GM23338 (cell line): ENCODE data around the gene CNTN3. TPM values are rescaled to one million over a fixed set of nuclear protein-coding genes. Genes with fewer than 3 reads are reported as not detected.

ENCODE experiments used
- ATAC-seq: fragments of 200-7000 bp; cut with Tn5 transposase; 3 replicates; pipeline ENCODE4 v1.9.1; 2020
- DNase-seq: peaks from one replicate; pipeline ENCODE4 v3.0.0-alpha.2; 2015; ENCODE audit warnings: low spot score
- H2AFZ ChIP-seq: fragments of 200-600 bp; sonication (generic); 2 replicates; pipeline ENCODE4 v1.8.0; 2016; ENCODE audit warnings: antibody characterized with exemption, mild to moderate bottlenecking, moderate library complexity
- H3F3A ChIP-seq: fragments of 200-600 bp; sonication (generic); replicated peaks from 2 replicates; pipeline ENCODE4 v1.8.0; 2017; ENCODE audit warnings: antibody characterized with exemption, mixed run types, low read depth
- H3K27ac ChIP-seq: fragments of 200-600 bp; sonication (generic); 2 replicates; pipeline ENCODE4 v1.6.1; 2016; ENCODE audit warnings: low read depth
- H3K27me3 ChIP-seq: fragments of 200-600 bp; sonication (generic); 2 replicates; pipeline ENCODE4 v1.8.0; 2016; ENCODE audit warnings: mild to moderate bottlenecking, mixed run types, moderate library complexity; ENCODE audit not compliant: insufficient read depth
- H3K36me3 ChIP-seq: fragments of 200-600 bp; sonication (generic); 2 replicates; pipeline ENCODE4 v1.8.0; 2016; ENCODE audit warnings: mild to moderate bottlenecking; ENCODE audit not compliant: insufficient read depth
- H3K4me1 ChIP-seq: fragments of 200-600 bp; sonication (generic); 2 replicates; pipeline ENCODE4 v1.8.0; 2016; ENCODE audit warnings: mild to moderate bottlenecking, moderate library complexity; ENCODE audit not compliant: insufficient read depth
- H3K4me2 ChIP-seq: fragments of 200-600 bp; sonication (generic); 2 replicates; pipeline ENCODE4 v1.7.1; 2017; ENCODE audit warnings: mixed run types
- H3K4me3 ChIP-seq: fragments of 200-600 bp; sonication (generic); 2 replicates; pipeline ENCODE4 v1.6.1; 2016; ENCODE audit warnings: mixed run types
- H3K79me2 ChIP-seq: fragments of 200-600 bp; sonication (generic); replicated peaks from 2 replicates; pipeline ENCODE4 v1.8.0; 2017; ENCODE audit warnings: mild to moderate bottlenecking; ENCODE audit not compliant: insufficient read depth
- H3K9me2 ChIP-seq: fragments of 200-600 bp; sonication (generic); 2 replicates; pipeline ENCODE4 v1.8.0; 2017; ENCODE audit not compliant: insufficient read depth
- H4K20me1 ChIP-seq: fragments of 200-600 bp; sonication (generic); replicated peaks from 2 replicates; pipeline ENCODE4 v1.8.0; 2017; ENCODE audit warnings: mild to moderate bottlenecking; ENCODE audit not compliant: insufficient read depth
- H3K27ac Mint-ChIP-seq: 2 replicates; pipeline ENCODE4 v1.8.0; 2020; ENCODE audit warnings: inconsistent platforms, mild to moderate bottlenecking, moderate library complexity, mixed read lengths
- H3K27me3 Mint-ChIP-seq: 3 replicates; pipeline ENCODE4 v1.8.0; 2022; ENCODE audit warnings: low read depth, mild to moderate bottlenecking, moderate library complexity, mixed read lengths, inconsistent platforms; ENCODE audit not compliant: insufficient read depth, poor library complexity
- H3K36me3 Mint-ChIP-seq: 3 replicates; pipeline ENCODE4 v1.8.0; 2021; ENCODE audit warnings: low read depth, mild to moderate bottlenecking, inconsistent platforms, moderate library complexity, mixed read lengths
- H3K4me1 Mint-ChIP-seq: 3 replicates; pipeline ENCODE4 v1.8.0; 2020; ENCODE audit warnings: mild to moderate bottlenecking, inconsistent platforms, mixed read lengths
- H3K4me3 Mint-ChIP-seq: 3 replicates; pipeline ENCODE4 v1.8.0; 2021; ENCODE audit warnings: moderate library complexity, mild to moderate bottlenecking, inconsistent platforms, mixed read lengths
- H3K9me3 Mint-ChIP-seq: 3 replicates; pipeline ENCODE4 v1.8.0; 2020; ENCODE audit warnings: moderate library complexity, mild to moderate bottlenecking, inconsistent platforms, mixed read lengths
- CTCF ChIP-seq, 2 experiments: fragments of 200-600 bp in 1 of 2; sonication (generic) in 1 of 2; conservative IDR thresholded peaks; 2 replicates each; pipeline versions ENCODE4 v1.5.1 to v1.6.1; 2016 to 2017; ENCODE audit warnings: antibody characterized with exemption in 2 of 2, low read depth in 2 of 2, mild to moderate bottlenecking in 2 of 2, moderate library complexity in 1 of 2
- ETS1 ChIP-seq: IDR thresholded peaks from 2 replicates; pipeline ENCODE4 v1.6.1; 2016; ENCODE audit warnings: antibody characterized with exemption
- EZH2 ChIP-seq: fragments of 200-600 bp; sonication (generic); IDR thresholded peaks from one replicate; pipeline ENCODE4 v1.8.0; 2017; ENCODE audit warnings: antibody characterized with exemption, mild to moderate bottlenecking, low read depth; ENCODE audit not compliant: unreplicated experiment
- JUNB ChIP-seq: IDR thresholded peaks from one replicate; pipeline ENCODE4 v1.6.1; 2016; ENCODE audit warnings: antibody characterized with exemption; ENCODE audit not compliant: unreplicated experiment
- POLR2AphosphoS5 ChIP-seq: IDR thresholded peaks from 2 replicates; pipeline ENCODE4 v1.6.1; 2016; ENCODE audit warnings: antibody characterized with exemption, low read depth
- ZNF331 ChIP-seq: fragments of 250-450 bp; sonication (Bioruptor Pico); IDR thresholded peaks from 2 replicates; pipeline ENCODE4 v1.5.0; 2020; ENCODE audit warnings: low read depth, mild to moderate bottlenecking, moderate library complexity
- ZNF462 ChIP-seq: fragments of 250-450 bp; sonication (Bioruptor Pico); IDR thresholded peaks from 2 replicates; pipeline ENCODE4 v1.5.0; 2020; ENCODE audit warnings: mild to moderate bottlenecking, moderate library complexity
- polyA plus RNA-seq: library from polyadenylated mRNA; unstranded; fragments of >200 nt; fragmentation: Nextera tagmentation; extraction: Ambion mirVana; gene quantifications from 2 replicates; pipeline ENCODE4 v1.2.1, GENCODE V29; 2016
- total RNA-seq: library from RNA; depleted of rRNA; stranded (reverse); fragments of >200 nt; shearing (Covaris generic); gene quantifications from 2 replicates; pipeline ENCODE4 v1.2.3, GENCODE V29; 2014

CNTN3 gene
- total and polyA plus RNA-seq, 2 experiments from 2014 or later = 0.05 to 0.24 TPM

- Histone ChIP-seq H4K20me1 (no peaks in the 10 kb centered on the region), H3K4me1 (no peaks in the 10 kb centered on the region), H3F3A (no peaks in the 10 kb centered on the region), H3K27ac (no peak overlapping the region), H2AFZ (no peak overlapping the region), H3K9me2 (no peaks in the 10 kb centered on the region), H3K27me3 (no peaks in the 10 kb centered on the region), H3K4me3 (no peak overlapping the region), H3K36me3 (no peaks in the 10 kb centered on the region), H3K4me2 (no peak overlapping the region), H3K79me2 (no peaks in the 10 kb centered on the region)
- H3K4me3 Mint-ChIP-seq = no peak overlapping the region
- ATAC-seq (no peak), DNase-seq (no peak)
- H3K9me3 Mint-ChIP-seq = no peaks in the 10 kb centered on the region
- H3K27ac Mint-ChIP-seq = no peak overlapping the region
- H3K4me1 Mint-ChIP-seq = peaks cover 3% of the 10 kb centered on the region; the same call in 2 of the 3 replicates
- TF ChIP-seq CTCF (conservative IDR thresholded peaks at IDR 0.05; ENCODE audit: low read depth in 2 of 2) = no peak
- no peak for TF ChIP-seq ETS1
- no peaks in the 10 kb centered on the region for H3K36me3 Mint-ChIP-seq
- H3K27me3 Mint-ChIP-seq = no peaks in the 10 kb centered on the region
Observed at GRCh38 chr3:74624301-74624700, 9.8 kb upstream of the CNTN3 start.

GRCh38 chr3:74623261-74623836, 8.9 kb upstream of the CNTN3 start:
- no peaks in the 10 kb centered on the region for H3K36me3 ChIP-seq
- no peak for ATAC-seq
- no peaks in the 10 kb centered on the region for H3K4me1 ChIP-seq
- Mint-ChIP-seq H3K27ac (no peak overlapping the region), H3K9me3 (no peaks in the 10 kb centered on the region), H3K4me3 (no peak overlapping the region), H3K4me1 (peaks cover 3% of the 10 kb centered on the region; the same call in 2 of the 3 replicates), H3K36me3 (no peaks in the 10 kb centered on the region), H3K27me3 (no peaks in the 10 kb centered on the region)
- no peaks in the 10 kb centered on the region for H3K9me2 ChIP-seq
- H3K4me2 ChIP-seq = no peak overlapping the region
- no peak overlapping the region for H3K27ac ChIP-seq
- H3K27me3 ChIP-seq = no peaks in the 10 kb centered on the region
- no peak overlapping the region for H2AFZ ChIP-seq
- H4K20me1 ChIP-seq = no peaks in the 10 kb centered on the region
- H3K79me2 ChIP-seq = no peaks in the 10 kb centered on the region
- H3K4me3 ChIP-seq = no peak overlapping the region
- no peaks in the 10 kb centered on the region for H3F3A ChIP-seq
- DNase-seq = no peak
- no peak for TF ChIP-seq JUNB
- no peak for TF ChIP-seq EZH2
- TF ChIP-seq ZNF331 (CRISPR knock-in tag) = no peak
- no peak for TF ChIP-seq ZNF462 (CRISPR knock-in tag)
- no peak for TF ChIP-seq CTCF (conservative IDR thresholded peaks at IDR 0.05; ENCODE audit: low read depth in 2 of 2)
- TF ChIP-seq POLR2AphosphoS5 = no peak
- TF ChIP-seq ETS1 = no peak
